HG02610 (cell line): ENCODE data around the gene GSE1.

Experiments
- ATAC-seq: cut with Tn5 transposase; IDR thresholded peaks from one replicate; pipeline ENCODE4 v1.9.1; 2021; ENCODE audit warnings: mild to moderate bottlenecking, moderate library complexity; ENCODE audit not compliant: unreplicated experiment

Gene GSE1

GRCh38 chr16:85658504-85659326 is 45.6 kb downstream of the GSE1 start:
- ATAC-seq, result no peak

GRCh38 chr16:85659336-85659735 is 46.2 kb downstream of the GSE1 start:
- ATAC-seq, result no peak

DNA sequence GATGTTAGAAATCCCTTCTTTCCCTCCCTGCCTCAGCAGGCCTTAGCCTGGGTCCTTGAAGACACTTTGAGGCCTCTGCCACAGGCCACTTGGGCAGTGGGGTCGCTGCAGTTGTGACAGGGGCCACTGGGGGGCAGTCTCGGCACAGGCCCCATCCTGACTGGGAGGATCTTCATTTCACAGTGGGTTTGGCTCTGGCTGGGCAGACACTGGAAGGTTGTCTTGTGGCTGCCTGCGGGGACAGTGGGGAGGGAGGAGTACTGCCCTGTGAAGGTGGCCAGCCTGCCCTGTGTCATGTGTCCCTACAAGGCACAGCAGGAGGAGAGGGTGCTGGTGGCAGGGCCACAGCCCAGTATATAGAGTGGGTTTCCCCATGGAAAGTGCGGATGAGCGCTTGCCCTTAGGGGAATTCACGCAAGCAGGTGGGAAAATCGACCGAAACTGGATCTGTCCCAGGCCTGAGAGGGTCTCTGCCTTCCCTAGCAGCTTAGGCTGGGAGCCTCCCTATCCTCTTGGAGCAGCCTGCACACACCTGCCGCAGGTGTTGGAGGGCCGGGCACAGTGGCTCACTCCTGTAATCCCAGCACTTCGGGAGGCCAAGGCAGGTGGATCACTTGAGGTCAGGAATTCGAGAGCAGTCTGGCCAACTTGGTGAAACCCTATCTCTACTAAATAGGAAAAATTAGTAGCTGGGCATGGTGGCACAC is 46.8 kb downstream of the GSE1 start:
- ATAC-seq, result no peak

- ATAC-seq, result no peak
These were observed 48.0 kb downstream of the GSE1 start for GRCh38 chr16:85660843-85661739.

DNA sequence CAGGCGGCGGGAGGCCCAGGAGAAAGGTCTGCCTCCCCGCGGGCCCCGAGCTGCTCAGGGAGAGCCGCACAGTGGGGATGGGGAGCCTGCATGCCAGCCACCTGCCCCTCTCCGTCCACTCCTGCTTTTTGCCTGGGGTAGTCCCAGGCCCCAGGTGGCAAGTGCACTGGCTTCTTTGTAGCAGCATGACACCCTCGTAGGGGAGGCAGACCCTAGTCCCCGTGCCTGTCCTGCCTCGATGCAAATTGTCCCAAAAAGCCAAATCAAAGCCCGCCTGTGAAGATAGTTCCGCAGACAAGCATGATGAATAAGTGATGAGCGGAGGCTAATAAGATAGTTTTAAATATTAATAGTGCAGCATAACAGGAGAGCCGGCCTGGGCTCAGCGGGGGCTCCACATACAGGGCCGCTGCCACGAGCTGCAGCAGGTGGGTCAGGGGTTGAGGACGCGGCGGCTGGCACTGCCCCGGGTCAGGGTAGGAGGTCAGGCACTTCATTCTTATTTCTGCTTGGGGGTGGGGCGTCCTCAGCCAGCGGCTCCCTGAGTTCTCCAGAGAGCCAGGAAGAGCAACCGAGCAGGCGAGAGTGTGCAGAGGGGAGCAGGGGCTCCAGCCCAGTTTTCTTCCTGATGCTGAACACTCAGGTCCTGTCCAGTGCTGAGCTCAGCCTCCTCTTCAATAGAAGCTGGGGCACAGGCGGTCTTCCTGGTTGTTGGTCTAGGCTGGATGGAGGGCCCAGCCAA is 48.8 kb downstream of the GSE1 start:
- ATAC-seq, result no peak

GRCh38 chr16:85662482-85662812 is 49.3 kb downstream of the GSE1 start:
- ATAC-seq, result no peak

GRCh38 chr16:85662976-85663830 is 50.1 kb downstream of the GSE1 start:
- ATAC-seq, result no peak

DNA sequence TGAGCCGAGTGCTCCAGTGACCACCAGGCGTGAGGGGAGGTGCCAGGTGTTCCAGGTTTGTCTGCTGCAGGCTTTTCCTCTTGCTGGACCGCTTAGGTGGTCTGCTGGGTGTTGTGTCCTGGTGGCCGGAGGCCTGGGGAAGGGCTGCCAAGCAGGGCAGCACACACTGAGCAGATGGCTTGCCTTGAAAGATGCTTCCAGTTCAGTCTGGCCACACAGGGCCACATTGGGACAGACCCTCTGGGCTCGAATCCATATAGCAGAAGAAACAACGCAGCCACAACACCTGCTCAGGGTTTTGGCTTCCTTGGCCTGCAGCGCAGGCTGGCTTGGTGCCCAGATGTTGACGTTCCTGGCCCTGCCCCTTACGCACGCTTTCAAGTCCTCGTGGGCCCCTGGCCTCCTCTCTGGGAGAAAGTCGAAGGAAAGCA is 50.8 kb downstream of the GSE1 start:
- ATAC-seq, result no peak

- no peak for ATAC-seq
These were observed 51.7 kb downstream of the GSE1 start for GRCh38 chr16:85664580-85665372.

- ATAC-seq, result no peak
These were observed 52.2 kb downstream of the GSE1 start for GRCh38 chr16:85665373-85665740.

DNA sequence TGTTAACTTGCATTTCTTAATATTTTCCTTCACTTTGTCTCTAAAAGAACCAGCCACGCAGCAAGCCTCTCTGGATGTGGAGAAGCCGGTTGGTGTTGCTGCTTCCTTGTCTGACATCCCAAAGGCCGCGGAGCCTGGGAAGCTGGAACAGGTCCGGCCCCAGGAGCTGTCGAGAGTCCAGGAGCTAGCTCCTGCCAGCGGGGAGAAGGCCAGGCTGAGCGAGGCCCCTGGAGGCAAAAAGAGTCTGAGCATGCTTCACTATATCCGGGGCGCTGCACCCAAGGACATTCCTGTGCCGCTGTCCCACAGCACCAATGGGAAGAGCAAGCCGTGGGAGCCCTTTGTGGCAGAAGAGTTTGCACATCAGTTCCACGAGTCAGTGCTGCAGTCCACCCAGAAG is 52.8 kb downstream of the GSE1 start:
- no peak for ATAC-seq

DNA sequence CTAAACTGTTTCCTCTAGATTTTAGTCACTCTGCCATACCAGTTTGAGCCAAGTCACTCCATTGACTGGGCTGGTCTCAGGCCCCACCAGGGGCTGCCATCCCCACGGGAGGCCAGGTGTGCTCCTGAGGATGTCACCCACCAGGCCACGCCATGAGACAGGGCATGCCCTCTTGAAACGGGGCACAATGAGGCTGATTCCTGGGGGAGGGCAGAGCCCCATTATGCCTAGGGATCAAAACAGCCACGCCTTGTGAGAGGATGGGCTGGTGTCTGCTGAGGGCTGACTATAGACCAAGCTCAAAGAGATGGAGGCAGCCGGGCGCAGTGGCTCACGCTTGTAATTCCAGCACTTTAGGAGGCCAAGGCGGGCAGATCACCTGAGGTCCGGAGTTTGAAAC is 54.1 kb downstream of the GSE1 start:
- no peak for ATAC-seq

- ATAC-seq, result no peak
These were observed 54.8 kb downstream of the GSE1 start for GRCh38 chr16:85667841-85668413.

DNA sequence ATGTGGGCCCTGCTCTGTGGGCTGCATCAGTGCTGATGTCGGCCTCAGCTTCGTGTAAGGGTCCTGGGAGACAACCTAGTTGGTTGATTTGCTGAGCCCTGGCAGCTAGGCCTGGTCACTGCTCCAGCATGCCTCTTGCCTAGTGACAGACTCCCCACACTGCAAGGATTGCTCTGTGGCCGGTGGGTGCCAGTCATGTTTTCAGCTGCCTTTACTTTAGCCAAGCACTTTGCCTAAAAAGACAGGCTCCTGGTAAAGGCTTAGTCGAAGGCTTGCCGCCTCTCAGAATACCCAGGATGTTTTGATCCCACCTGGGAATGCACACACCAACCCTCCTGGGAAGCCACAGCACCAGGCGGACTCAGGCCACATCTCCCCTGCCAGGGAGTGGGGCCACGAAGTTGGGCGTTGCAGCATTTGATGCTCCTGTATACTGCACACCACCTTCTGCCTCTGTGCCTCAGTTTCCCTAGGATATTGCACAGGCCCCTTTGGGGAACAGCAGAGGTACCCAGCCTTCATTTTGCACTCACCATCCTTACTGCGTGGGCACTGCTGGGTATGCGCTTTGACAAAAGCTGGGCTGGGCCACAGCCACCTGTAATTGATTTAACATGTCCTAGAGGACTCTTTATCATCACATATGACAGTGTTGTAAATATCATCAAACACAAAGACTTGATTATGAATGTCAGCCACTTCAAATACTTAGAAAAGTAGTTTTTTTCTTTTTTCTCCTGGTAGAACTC is 55.7 kb downstream of the GSE1 start:
- ATAC-seq, result no peak

GRCh38 chr16:85670840-85671239 is 57.7 kb downstream of the GSE1 start:
- no peak for ATAC-seq

GRCh38 chr16:85673529-85674417 is 60.7 kb downstream of the GSE1 start:
- no peak for ATAC-seq

DNA sequence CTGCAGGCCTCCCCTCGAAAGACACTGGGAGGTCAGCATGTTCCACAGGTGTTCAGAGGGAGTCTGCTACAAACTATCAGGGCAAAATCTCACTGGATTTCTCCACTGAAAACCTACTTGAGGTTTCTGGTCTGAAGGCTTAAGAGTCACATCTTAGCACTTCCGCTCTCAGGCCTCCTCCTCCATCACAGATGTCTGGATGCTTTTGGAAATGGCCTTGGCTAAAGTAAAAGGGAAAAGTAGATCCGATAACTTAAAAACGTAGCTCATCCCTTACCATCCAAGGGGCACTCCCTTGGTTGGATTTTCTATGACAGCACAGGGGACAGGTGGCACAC is 61.3 kb downstream of the GSE1 start:
- ATAC-seq, result no peak
